ENCODE results near the gene EEA1. TPM values are rescaled to one million over a fixed set of nuclear protein-coding genes. Genes with fewer than 3 reads are reported as not detected.
A peak's percentile ranks its signal among the peaks of the same experiment; 100 is the strongest.

Gene EEA1
- total and polyA plus RNA-seq, 2 donors (not counting 1 experiment from before 2014, with no cell fraction given), result 25.6 to 46.4 TPM

GRCh38 chr12:92759634-92760268 lies 169.3 kb downstream of the EEA1 start:
- H3K27me3 ChIP-seq (ENCODE audit: control insufficient read depth, insufficient read depth, low read length), result no peaks in the 10 kb centered on the region
- no peak overlapping the region for H3K4me3 ChIP-seq (replicated peaks in 1 of 4; ENCODE audit: control extremely low read depth in 1 of 4, insufficient read depth in 1 of 4, low read depth in 3 of 4, low read length in 4 of 4)
- no peaks in the 10 kb centered on the region for H4K20me1 ChIP-seq (ENCODE audit: control insufficient read depth, extremely low read depth, insufficient read depth, low read length)
- H3K9ac ChIP-seq (ENCODE audit: insufficient read depth, low read length), result no peak overlapping the region
- no peak for TF ChIP-seq EZH2 (IDR thresholded peaks at IDR 0.05; ENCODE audit: low read length, missing control alignments)
- TF ChIP-seq, protein P1, sequence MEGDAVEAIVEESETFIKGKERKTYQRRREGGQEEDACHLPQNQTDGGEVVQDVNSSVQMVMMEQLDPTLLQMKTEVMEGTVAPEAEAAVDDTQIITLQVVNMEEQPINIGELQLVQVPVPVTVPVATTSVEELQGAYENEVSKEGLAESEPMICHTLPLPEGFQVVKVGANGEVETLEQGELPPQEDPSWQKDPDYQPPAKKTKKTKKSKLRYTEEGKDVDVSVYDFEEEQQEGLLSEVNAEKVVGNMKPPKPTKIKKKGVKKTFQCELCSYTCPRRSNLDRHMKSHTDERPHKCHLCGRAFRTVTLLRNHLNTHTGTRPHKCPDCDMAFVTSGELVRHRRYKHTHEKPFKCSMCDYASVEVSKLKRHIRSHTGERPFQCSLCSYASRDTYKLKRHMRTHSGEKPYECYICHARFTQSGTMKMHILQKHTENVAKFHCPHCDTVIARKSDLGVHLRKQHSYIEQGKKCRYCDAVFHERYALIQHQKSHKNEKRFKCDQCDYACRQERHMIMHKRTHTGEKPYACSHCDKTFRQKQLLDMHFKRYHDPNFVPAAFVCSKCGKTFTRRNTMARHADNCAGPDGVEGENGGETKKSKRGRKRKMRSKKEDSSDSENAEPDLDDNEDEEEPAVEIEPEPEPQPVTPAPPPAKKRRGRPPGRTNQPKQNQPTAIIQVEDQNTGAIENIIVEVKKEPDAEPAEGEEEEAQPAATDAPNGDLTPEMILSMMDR (conservative IDR thresholded peaks at IDR 0.05 in 1 of 2, IDR thresholded peaks at IDR 0.05 in 1 of 2; ENCODE audit: low read depth in 1 of 2, low read length in 2 of 2), result no peak
- H3K9me3 ChIP-seq (ENCODE audit: control insufficient read depth, insufficient read depth, low read depth, low read length), result no peaks in the 10 kb centered on the region
- H3K36me3 ChIP-seq (ENCODE audit: control insufficient read depth, insufficient read depth, low read length), result no peaks in the 10 kb centered on the region
- DNase-seq (ENCODE audit: low read depth in 2 of 2), result peak; percentile 93 to 98
- no peaks in the 10 kb centered on the region for H3K79me2 ChIP-seq (ENCODE audit: control insufficient read depth, insufficient read depth, low read length)
- H3K4me1 ChIP-seq (ENCODE audit: control insufficient read depth, extremely low read depth, insufficient read depth, low read length), result peaks cover 2% of the 10 kb centered on the region
- H3K4me2 ChIP-seq (ENCODE audit: extremely low read depth, insufficient read depth, low read length), result no peak overlapping the region
- no peak overlapping the region for H3K27ac ChIP-seq (ENCODE audit: insufficient read depth, low read length)
- H2AFZ ChIP-seq (ENCODE audit: low read length), result no peak overlapping the region

GRCh38 chr12:92757597-92758121 lies 171.4 kb downstream of the EEA1 start:
- no peaks in the 10 kb centered on the region for H3K79me2 ChIP-seq (ENCODE audit: control insufficient read depth, insufficient read depth, low read length)
- no peak overlapping the region for H3K4me2 ChIP-seq (ENCODE audit: extremely low read depth, insufficient read depth, low read length)
- no peaks in the 10 kb centered on the region for H3K27me3 ChIP-seq (ENCODE audit: control insufficient read depth, insufficient read depth, low read length)
- no peak for DNase-seq (ENCODE audit: low read depth in 2 of 2)
- no peak overlapping the region for H3K27ac ChIP-seq (ENCODE audit: insufficient read depth, low read length)
- H3K36me3 ChIP-seq (ENCODE audit: control insufficient read depth, insufficient read depth, low read length), result no peaks in the 10 kb centered on the region
- H3K9ac ChIP-seq (ENCODE audit: insufficient read depth, low read length), result no peak overlapping the region
- no peaks in the 10 kb centered on the region for H3K9me3 ChIP-seq (ENCODE audit: control insufficient read depth, insufficient read depth, low read depth, low read length)
- no peaks in the 10 kb centered on the region for H4K20me1 ChIP-seq (ENCODE audit: control insufficient read depth, extremely low read depth, insufficient read depth, low read length)
- no peak overlapping the region for H3K4me3 ChIP-seq (replicated peaks in 1 of 4; ENCODE audit: control extremely low read depth in 1 of 4, insufficient read depth in 1 of 4, low read depth in 3 of 4, low read length in 4 of 4)
- H3K4me1 ChIP-seq (ENCODE audit: control insufficient read depth, extremely low read depth, insufficient read depth, low read length), result peaks cover 2% of the 10 kb centered on the region
- H2AFZ ChIP-seq (ENCODE audit: low read length), result no peak overlapping the region
- TF ChIP-seq, protein P1 (conservative IDR thresholded peaks at IDR 0.05 in 1 of 2, IDR thresholded peaks at IDR 0.05 in 1 of 2; ENCODE audit: low read depth in 1 of 2, low read length in 2 of 2), result no peak
- no peak for TF ChIP-seq EZH2 (IDR thresholded peaks at IDR 0.05; ENCODE audit: low read length, missing control alignments)

- Histone ChIP-seq H3K9ac (ENCODE audit: insufficient read depth, low read length) (no peak overlapping the region), H2AFZ (ENCODE audit: low read length) (no peak overlapping the region), H3K36me3 (ENCODE audit: control insufficient read depth, insufficient read depth, low read length) (no peaks in the 10 kb centered on the region), H3K4me3 (replicated peaks in 1 of 4; ENCODE audit: control extremely low read depth in 1 of 4, insufficient read depth in 1 of 4, low read depth in 3 of 4, low read length in 4 of 4) (no peak overlapping the region), H3K4me2 (ENCODE audit: extremely low read depth, insufficient read depth, low read length) (no peak overlapping the region), H4K20me1 (ENCODE audit: control insufficient read depth, extremely low read depth, insufficient read depth, low read length) (no peaks in the 10 kb centered on the region), H3K27ac (ENCODE audit: insufficient read depth, low read length) (no peak overlapping the region), H3K9me3 (ENCODE audit: control insufficient read depth, insufficient read depth, low read depth, low read length) (no peaks in the 10 kb centered on the region), H3K27me3 (ENCODE audit: control insufficient read depth, insufficient read depth, low read length) (no peaks in the 10 kb centered on the region), H3K79me2 (ENCODE audit: control insufficient read depth, insufficient read depth, low read length) (no peaks in the 10 kb centered on the region), H3K4me1 (ENCODE audit: control insufficient read depth, extremely low read depth, insufficient read depth, low read length) (peaks cover 2% of the 10 kb centered on the region)
- no peak for TF ChIP-seq EZH2 (IDR thresholded peaks at IDR 0.05; ENCODE audit: low read length, missing control alignments)
- TF ChIP-seq, protein P1 (conservative IDR thresholded peaks at IDR 0.05 in 1 of 2, IDR thresholded peaks at IDR 0.05 in 1 of 2; ENCODE audit: low read depth in 1 of 2, low read length in 2 of 2), result no peak
- DNase-seq (ENCODE audit: low read depth in 2 of 2), result no peak
Observed at GRCh38 chr12:92756898-92757596, 172.0 kb downstream of the EEA1 start.
